C4-2B (cell line): ENCODE data around the gene CHCHD3.

Experiments
- CTCF ChIP-seq: fragments of 450-650 bp; conservative IDR thresholded peaks from 2 replicates; pipeline ENCODE4 v1.5.1; 2017; ENCODE audit warnings: mild to moderate bottlenecking
- ZFX ChIP-seq: fragments of 450-650 bp; IDR thresholded peaks from 2 replicates; pipeline ENCODE4 v1.6.1; 2017

- no peak for TF ChIP-seq CTCF
- TF ChIP-seq ZFX = no peak
Observed at GRCh38 chr7:132828502-132828901, 253.4 kb downstream of the CHCHD3 start.
